HG02588 (cell line): Measurements from ENCODE around the gene PCK1.

Source experiments
- ATAC-seq: cut with Tn5 transposase; IDR thresholded peaks from one replicate; pipeline ENCODE4 v1.9.1; 2021; ENCODE audit warnings: mild to moderate bottlenecking, moderate library complexity; ENCODE audit not compliant: unreplicated experiment

The PCK1 gene

GRCh38 chr20:57536120-57536708 lies 24.7 kb upstream of the PCK1 start:
- no peak for ATAC-seq

GRCh38 chr20:57536771-57537724 lies 23.9 kb upstream of the PCK1 start:
- ATAC-seq: no peak

DNA sequence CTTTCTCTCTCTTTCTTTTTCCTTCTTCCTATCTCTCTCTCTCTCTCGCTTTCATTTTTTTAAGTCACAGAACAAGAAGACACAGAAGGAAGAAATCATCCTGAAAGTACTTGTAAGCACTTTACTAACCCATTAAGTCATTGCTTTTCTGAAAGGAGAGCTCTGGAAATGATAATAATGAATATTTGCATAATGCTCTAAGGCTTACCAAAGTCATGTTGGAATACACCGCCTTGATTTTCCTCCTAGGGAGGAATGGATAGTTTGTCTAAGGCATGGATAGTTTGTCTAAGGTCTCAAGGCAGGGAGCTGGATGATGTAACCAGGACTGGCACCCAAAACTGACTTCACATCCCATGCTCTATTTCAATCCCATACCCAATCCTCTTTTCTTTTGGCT lies 23.1 kb upstream of the PCK1 start:
- ATAC-seq: no peak

- ATAC-seq: no peak
These were observed 21.0 kb upstream of the PCK1 start for GRCh38 chr20:57539889-57540288.

DNA sequence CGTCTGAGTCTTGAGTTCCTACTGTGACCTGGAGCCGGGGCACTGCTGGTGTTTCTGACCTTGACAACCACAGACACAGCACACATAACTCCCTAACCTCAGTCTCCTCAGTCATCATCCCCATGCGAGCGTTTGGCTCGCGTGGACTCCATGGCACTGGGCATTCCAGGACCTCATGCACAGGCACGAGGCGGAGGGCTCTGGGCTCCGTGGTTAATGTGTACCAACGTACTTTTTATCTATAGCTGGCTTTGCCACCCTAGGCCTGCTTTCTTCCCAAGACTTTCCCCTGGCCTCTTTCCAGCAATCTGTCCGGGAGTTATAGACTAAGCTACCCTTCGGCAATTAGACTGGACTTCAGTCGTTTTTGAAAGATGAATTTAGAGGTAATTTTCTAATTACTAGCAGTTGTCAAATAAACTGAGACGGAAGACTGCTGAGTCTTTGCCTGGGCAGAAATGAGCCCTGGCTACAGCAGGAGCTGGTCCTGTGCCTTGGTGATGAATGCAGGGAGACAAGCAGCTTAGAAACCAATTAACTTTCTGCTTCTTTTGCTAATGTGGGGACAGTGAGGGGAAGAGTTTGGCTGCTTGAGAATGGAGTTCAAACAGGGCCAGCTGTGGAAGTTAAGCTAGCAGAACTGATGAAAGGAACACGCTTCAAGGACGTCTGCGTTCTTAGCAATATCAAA lies 19.9 kb upstream of the PCK1 start:
- ATAC-seq: no peak

DNA sequence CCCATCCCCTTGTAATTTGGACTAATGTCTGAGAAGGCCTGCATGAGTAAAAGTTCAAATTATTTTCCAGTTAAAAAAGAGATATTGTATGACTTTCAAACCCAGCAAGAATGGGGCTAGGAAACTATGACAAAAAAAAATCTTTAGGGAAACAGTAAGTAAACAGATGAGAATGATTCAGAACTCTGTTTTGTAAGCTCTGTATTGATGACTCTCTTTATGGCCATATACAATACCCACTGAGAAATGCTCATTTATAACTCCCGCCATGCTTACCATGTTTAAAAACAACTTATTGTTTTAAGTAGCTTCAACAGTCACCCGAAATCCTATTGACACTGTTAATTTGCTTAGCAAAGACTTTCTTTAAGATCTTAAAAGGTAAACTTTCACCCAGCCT lies 17.2 kb upstream of the PCK1 start:
- no peak for ATAC-seq

DNA sequence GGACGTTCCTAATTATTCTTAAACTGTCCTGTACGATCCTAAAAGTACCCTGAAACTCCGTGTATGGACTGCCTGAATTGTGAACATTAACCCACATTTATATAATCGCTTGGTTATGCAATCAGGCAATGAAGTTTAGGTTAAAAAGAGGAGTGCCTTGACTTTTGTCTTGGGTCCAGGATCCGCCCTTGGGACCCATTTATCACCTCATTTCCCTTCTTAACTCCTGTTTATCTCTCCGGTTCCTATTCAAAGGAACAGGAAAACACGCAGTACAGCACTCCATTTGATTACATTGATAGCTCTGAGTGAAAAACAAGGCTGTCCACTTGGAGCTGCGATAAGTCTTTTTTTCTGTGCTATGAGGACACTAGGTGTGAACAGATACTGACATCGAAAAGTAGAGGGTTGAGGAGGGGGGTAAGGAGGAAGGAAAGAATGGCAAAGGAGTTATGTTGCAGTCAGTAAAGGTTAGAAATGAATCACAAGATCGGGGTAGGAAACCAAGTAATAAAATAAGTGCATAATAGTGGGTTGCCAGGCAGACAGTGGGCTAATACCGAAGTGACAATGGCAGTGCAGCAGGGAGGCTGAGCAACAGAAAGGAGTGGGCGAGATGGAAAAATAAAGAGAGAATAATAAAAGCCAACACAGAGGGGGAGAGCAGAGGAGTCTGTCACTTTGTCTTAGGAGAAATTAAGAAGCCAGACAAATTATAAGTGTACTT lies 15.9 kb upstream of the PCK1 start:
- ATAC-seq: no peak

DNA sequence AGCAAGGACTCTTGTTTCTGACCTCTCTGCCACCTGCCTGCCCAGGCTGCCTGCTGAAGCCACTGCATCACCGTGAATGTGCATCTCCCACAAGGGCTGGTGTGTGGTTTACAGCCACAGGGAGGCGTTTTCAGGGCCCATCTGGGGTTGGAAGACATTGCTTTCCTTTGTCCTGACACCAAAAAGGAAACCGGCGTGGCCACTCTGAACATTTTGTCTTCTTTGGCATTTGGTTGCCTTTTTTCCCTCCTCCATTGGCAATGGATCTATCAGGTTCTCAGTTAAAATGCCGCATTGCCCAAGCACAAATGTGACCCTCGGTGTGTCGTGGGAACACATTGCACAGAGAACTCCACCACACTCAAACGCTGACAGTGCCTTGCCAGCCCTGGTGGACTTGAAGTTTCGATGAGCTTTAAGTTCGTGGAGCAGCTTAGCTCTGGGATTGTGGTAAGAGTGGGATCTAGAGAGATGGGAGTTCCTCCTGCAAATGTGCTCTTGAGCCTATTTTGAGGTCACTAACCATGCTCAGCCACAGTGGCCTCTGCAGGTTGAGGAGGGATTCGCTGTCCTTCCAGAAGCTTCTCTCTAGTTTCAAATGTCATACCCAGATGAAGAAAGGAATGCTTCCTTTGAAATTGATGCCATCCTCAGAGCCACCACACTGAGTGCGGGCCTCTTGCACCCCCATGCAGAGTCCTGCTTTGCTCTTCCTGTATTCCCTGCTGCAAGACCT lies 14.8 kb upstream of the PCK1 start:
- ATAC-seq: no peak

GRCh38 chr20:57546956-57547649 lies 13.8 kb upstream of the PCK1 start:
- ATAC-seq: no peak

DNA sequence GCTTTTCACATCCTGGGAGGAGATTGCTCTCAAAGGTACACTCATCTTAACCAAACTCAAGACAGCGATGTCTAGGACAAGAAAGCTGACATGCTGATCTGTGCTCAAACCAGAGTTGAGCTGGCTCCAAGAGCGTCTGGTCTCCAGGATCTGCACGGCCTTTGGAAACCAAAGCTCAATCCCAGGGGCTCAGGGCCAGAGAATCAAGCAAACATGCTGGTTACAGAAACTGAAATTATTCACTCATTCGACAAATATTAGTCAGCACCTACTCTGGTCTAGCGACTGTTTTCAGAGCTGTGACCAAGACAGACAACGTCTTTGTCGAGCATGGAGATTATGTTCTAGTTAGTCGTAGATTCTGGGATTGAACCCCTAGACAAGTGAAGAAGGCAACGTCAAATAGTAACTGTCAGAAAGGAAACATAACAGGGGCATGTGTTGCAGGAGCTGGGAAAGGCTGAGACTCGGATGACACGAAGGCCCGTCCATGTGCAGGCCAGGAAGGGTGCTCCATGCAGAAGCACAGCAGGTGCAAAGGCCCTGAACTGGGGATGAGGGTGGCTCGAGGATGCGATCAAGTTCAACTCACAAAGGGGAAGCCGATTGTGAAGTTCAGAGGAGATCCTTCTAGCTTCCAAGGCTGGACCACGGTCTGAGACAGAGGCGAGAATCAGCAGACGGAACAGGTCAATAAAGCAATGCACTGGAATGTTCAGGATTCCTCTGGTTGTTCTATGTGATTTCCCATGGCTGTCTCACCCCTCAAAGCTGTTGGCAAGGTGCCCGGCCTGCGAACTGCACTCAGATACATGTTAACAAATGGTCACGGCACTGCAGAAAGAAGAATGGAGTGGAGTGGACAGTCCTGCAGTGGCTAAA lies 12.5 kb upstream of the PCK1 start:
- ATAC-seq: no peak

GRCh38 chr20:57552471-57552870 lies 8.4 kb upstream of the PCK1 start:
- ATAC-seq: no peak

GRCh38 chr20:57553376-57554018 lies 7.4 kb upstream of the PCK1 start:
- no peak for ATAC-seq

GRCh38 chr20:57555457-57556184 lies 5.3 kb upstream of the PCK1 start:
- ATAC-seq: no peak

DNA sequence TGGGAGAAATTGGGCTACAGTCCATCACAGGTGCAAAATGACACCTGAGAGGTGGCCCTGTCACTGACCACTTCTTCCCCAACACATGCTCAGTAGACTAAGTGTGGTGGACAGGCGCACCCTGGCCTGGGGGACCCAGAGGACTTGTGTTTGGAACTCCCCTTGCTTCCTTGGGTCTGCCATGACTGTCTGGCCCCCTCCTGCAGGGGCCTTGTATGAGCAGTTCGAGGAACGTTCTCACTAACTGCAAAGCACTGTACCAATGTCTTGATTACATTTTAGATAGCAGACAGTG lies 4.0 kb upstream of the PCK1 start:
- ATAC-seq: no peak

DNA sequence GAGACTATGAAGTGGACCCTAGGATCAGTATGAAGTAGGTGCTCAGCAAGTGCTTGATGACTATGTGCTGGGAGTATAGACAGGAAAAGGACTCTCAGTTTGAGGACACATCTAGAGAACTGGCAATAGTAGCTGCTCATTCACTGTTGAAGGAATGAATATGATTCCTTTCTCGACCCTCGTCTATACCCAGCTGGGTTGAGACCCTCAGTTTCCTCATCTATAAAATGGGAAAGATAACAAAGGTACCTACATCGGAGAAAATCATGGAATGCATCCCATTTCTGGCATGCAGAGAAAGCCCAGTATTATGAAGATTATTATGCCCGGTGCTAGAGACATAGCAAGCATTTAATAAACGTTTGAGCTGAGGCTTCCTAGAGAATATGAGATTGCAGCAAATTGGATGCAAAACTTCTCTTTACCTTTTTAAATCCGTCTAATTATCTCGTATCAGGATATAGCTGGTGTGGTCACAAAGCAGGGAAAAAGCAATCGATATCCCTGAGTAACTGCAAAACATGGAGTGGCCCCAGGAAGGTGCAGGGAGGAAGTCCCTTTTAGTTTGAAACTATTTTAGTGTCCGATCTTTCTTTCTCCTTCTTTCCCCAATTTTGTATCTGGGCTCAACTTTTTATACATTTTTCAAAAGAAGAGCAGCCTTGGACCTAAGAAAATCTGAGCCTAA lies 2.8 kb upstream of the PCK1 start:
- no peak for ATAC-seq

GRCh38 chr20:57558614-57559288 lies 2.2 kb upstream of the PCK1 start:
- ATAC-seq: no peak

DNA sequence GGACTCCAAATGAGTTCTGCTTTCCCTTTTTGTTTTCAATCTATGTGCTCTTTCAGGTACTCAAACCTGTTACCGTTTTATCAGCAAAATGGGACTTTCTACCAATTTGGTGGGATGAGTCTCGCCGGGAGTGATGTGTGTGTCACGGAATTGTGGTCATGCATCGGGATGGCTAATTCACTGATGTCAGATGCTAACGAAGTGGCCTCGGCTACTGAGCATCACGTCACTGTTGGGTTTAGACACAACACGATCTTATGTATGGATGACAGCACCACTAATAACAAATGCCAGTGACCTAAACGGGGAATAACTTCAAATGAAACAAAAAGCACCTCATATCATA lies 1.6 kb upstream of the PCK1 start:
- no peak for ATAC-seq
